HG02885 (cell line): ENCODE measurements around the gene RAB5IF.
A peak's percentile ranks its signal among the peaks of the same experiment; 100 is the strongest.
"Not testable (repeated sequence)": the region's sequence is repeated elsewhere in the genome, so short reads cannot be mapped to it uniquely, and the experiment has no call there.

ENCODE experiments used
- ATAC-seq: cut with Tn5 transposase; IDR thresholded peaks from one replicate; pipeline ENCODE4 v1.9.1; 2021; ENCODE audit warnings: mild to moderate bottlenecking; ENCODE audit not compliant: unreplicated experiment, poor library complexity

RAB5IF gene

DNA sequence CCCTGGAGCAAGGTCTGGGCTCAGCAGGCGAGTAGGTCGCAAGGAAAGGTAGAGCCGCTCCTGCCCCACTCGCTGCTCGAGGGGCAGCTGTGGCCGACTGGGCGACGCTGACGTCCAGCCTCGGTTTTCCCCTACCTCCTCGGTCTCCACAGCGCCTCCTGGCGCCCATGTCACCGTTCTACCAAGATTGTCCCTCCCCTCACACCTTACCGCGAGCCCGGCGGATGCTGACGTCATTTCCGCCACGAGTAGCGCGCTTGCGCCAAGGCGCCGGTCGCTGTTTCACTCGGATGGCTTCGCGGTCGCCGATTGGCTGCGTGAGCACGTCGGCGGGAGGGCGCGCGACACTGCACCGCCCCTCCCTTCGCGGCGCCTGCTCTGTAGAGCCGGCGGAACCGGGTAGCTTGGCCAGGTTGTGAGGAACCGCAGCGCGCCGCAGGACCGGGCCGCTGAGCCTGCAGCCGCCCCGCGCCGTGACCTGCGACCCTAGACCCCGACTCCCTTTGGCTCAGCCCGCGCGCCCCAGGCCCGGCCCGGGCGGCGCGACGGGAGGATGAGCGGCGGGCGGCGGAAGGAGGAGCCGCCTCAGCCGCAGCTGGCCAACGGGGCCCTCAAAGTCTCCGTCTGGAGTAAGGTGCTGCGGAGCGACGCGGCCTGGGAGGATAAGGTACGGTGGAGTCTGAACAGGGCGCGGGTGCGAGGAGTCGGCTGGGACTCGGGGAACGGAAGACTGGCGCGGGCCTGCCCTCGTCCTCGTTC is at the start of gene RAB5IF:
Gene RAB5IF (plus strand): TSS at position 381 of the 759 bp plus-strand sequence. CDS start 173 bp downstream, at position 554.
- ATAC-seq, result peak; percentile 87

DNA sequence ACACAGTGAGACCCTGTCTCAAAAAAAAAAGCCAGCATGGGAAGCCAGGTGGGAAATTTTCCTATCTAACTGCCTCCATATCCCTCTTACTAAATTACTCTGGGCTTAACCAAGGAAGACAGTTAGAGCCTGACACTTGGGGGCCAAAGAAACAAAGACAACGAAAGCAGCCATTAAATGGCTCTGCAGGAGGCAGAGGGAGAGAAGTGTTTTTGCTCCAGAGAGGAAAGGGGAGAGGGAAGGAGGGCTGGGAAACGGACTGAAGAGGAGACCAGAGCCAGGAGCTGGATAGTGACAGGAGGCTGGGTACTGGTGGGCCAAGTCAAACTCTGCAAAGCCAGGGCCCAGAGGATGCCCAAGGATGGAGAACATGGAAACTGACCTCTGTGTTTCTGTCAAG is 42.9 kb upstream of the RAB5IF start:
- no peak for ATAC-seq

- no peak for ATAC-seq
Measured at GRCh38 chr20:36563374-36563773, 42.2 kb upstream of the RAB5IF start.

DNA sequence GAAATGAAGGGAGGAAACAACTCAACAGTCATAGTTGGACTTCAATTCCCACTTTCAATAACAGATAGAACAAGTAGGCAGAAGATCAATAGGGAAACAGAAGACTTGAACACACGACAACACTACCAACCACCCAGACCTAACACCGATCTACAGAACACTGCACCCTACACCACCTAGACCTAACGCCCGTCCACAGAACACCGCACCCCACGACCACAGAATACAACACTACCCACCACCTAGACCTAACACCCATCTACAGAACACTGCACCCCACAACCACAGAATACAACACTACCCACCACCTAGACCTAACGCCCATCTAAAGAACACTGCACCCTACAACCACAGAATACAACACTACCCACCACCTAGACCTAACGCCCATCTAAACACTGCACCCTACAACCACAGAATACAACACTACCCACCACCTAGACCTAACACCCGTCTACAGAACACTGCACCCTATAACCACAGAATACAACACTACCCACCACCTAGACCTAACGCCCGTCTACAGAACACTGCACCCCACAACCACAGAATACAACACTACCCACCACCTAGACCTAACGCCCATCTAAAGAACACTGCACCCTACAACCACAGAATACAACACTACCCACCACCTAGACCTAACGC is 41.4 kb upstream of the RAB5IF start:
- not testable (repeated sequence) for ATAC-seq

- ATAC-seq, result not testable (repeated sequence)
Measured at GRCh38 chr20:36564726-36565121, 40.9 kb upstream of the RAB5IF start.

GRCh38 chr20:36565520-36565919 is 40.1 kb upstream of the RAB5IF start:
- no peak for ATAC-seq

GRCh38 chr20:36569847-36570429 is 35.6 kb upstream of the RAB5IF start:
- ATAC-seq, result no peak

DNA sequence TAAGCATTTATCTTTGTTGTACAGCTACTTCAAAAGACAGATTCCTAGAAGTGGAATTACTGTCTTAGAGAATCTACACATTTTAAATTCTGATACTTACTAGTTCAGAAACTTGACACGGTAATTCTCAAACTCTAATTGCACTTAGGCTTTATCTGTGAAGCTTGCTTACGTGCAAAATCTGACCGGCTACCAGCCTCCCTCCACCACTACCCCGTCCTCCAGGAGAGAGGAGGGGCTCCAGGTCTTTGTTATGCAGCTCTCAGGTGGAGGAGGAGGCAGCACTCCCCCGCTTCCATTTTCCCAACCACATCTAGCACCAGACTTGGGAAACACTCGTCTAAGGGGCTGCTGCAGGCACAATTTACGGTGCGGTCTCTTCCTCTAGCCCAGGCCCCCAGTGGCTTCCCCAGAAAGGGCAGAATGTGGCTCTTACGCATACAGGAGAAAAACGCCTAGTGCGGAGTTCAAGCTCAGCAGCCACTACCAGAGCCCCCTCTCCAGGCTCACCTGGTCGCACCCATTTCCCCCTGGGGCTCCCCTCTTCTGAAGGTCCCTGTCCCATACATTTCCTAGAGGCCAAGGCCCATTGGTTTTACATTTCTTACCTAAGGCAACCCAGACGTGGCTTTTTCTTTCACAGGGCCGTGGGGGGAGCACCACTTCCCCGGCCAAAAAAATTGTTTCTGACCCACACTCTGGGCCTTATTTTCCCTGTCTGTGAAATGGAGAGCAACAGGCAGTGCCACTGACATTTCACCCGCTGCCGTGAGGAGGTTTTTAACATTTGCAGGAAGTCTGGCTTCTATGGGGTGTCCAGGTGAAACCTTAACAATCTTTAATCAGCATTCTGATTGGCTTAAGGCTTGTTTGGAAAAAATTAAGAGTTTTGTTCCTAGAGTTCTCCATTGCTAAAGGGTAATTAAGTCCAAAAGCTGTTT is 33.7 kb upstream of the RAB5IF start:
- no peak for ATAC-seq

- ATAC-seq, result peak; percentile 21
Measured at GRCh38 chr20:36572701-36573102, 32.9 kb upstream of the RAB5IF start.

DNA sequence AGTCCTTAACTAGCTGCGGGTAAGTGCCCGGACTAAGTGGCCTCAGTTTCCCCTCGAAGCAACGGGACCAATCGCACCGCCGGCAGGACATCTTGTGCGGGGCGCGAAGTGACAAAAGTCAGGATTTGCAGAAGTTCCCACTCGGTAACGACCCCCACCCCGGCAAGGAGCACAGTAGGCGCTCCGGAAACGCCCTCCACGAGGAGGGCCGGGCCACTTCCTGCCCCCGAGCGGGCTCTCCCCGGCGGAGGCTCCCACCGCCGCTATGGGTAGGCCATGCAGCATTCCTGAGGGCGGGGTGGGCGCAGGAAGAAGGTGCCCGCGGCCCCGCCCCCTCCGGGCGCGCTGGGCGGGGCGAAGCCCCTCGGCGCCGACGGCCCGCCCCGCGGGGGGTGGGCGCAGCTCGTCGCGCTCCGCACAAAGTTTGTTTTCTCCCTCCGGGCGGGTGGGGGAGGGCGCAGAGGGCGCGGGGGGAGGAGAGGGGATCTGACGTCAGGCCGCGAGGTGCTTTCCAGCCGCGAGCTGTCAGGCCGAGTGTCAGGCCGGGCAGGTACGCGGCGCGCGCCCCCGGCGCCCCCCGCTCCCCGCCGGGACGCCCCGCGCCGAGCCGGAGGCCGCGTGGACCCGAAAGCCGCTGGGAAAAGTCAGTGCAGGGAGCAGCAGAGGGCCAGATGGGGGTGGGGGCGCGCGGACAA is 32.3 kb upstream of the RAB5IF start, which contains the start of gene TGIF2:
Gene TGIF2 (plus strand): TSS at position 495 of the 695 bp plus-strand sequence. CDS start 5,178 bp downstream, outside the sequence.
- ATAC-seq, result peak; percentile 79

DNA sequence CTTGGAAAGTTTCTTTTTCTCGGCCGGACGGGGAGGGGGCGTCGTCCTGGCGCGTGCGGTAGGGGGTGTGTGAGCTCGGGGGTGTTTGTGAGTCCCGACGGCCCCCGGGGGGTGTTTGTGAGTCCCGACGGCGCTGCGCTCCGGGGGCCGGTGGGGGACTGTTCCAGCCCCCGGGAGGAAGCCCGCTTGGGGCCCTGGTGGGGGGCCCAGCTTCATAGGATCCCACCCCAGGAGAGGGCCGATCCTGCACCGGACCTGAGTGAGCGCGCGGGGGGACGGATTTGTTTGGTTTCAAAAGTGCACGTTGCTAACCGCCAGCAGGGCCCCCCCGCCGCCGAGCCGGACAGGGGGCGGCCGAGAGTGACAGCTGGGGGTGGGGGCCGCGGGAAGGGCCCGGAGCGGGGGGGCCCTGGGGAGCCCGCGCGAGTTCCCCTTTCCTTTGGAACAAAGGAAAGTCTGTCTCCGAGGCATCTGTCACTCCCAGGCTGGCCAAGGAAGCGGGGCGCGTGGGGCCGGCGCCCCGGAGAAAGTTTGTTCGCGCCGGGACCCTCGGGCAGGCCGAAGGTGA is 31.7 kb upstream of the RAB5IF start:
- ATAC-seq, result no peak

GRCh38 chr20:36574366-36575135 is 31.0 kb upstream of the RAB5IF start:
- ATAC-seq, result no peak

DNA sequence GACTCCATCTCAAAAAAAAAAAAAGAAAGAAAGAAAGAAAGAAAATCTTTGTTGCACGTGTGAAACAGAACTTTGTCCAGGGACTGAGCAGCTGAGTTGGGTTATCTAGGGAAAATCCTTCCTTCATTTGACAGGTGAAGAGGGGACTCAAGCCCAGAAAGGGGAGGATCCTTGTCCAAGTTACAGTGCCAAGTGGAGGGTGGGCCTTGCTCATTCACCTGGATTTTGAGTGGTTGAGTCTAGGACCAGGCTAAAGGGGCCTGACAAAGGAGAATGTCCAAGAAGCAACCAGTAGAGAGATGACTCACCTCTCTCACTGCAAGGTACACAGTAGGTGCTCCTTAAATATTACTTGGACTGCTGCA is 29.5 kb upstream of the RAB5IF start:
- no peak for ATAC-seq

DNA sequence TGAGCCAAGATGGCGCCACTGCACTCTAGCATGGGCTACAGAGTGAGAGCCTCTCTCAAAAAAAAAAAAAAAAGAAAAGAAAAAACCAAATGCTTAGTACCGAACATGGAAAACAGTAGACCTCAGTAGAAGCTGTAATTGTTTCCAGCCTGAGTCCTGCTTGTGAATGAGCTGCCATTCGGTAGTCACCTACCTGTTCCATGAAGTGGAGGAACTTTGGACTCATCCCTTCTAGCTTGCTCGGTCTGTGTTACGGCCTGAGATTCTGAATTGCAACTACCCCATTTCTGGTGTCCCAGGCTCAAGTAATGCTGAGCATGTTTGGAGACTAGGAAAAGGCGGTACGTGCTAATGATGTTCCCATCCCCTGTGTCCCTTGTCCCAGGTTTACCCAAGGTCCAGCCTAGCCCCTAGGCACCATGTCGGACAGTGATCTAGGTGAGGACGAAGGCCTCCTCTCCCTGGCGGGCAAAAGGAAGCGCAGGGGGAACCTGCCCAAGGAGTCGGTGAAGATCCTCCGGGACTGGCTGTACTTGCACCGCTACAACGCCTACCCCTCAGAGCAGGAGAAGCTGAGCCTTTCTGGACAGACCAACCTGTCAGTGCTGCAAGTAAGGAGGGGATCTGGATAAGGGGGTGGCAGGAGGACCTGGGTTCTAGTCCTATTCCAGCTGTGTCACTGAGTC is 27.1 kb upstream of the RAB5IF start:
- ATAC-seq, result no peak

DNA sequence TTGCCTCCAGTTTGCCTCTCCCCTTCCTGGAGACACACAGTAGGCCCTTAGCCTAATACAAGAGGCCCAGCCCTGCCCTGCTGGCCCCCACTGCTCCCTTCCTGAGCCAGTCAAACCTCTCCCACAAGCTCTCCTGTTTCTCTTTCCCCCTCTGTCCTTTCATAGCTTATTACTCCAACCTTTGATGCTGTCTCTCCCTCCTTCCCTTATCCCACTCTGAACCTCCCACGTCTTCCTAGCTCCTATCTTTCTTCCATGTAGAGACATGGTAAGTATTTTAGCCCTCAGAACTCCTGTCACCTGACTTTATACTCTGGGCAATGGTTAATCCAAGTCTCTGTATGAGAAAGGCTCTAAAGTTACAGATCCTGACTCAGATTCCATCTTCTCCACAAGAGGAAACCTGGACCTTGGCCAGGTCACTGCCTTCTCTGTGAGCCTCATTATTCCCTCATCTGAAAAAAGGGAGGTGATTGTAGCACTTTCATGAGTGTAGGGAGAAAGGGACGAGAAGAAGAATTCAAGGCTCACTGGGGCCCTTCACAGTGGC is 25.5 kb upstream of the RAB5IF start:
- no peak for ATAC-seq

GRCh38 chr20:36582322-36582721 is 23.3 kb upstream of the RAB5IF start:
- ATAC-seq, result no peak

GRCh38 chr20:36582821-36583220 is 22.8 kb upstream of the RAB5IF start:
- no peak for ATAC-seq

GRCh38 chr20:36584018-36584481 is 21.5 kb upstream of the RAB5IF start:
- ATAC-seq, result no peak
